GM12878 (cell line): ENCODE results near the gene CCR5AS.

ENCODE experiments used
- ATAC-seq: fragments of 200-7000 bp; cut with Tn5 transposase; 3 replicates; pipeline ENCODE4 v1.9.1; 2020; ENCODE audit warnings: mild to moderate bottlenecking, moderate library complexity
- BruUV-seq: library from RNA; stranded (reverse); fragments of 400-500 nt; replicated peaks from 2 replicates; lab custom pipeline; 2021; lab: Mats Ljungman, UMichigan
- CTCF ChIA-PET: fragments of 300-600 bp; sonication (Branson Sonifier 250); formaldehyde crosslinking; extraction: SDS; loops from one replicate; lab custom pipeline; 2021; ENCODE audit warnings: inconsistent platforms; lab: Yijun Ruan, JAX
- POLR2A ChIA-PET: fragments of 350-600 bp; formaldehyde crosslinking; extraction: SDS; loops from one replicate; lab custom pipeline; 2021; ENCODE audit warnings: inconsistent platforms; lab: Charles Lee
- RAD21 ChIA-PET: fragments of 300-600 bp; sonication (Branson Sonifier 250); formaldehyde crosslinking; loops from one replicate; lab custom pipeline; 2023; ENCODE audit warnings: antibody characterized with exemption; ENCODE audit not compliant: unreplicated experiment; lab: Charles Lee
- SMC1A ChIA-PET: fragments of 300-600 bp; sonication (Branson Sonifier 250); formaldehyde crosslinking; loops from one replicate; lab custom pipeline; 2023; ENCODE audit not compliant: unreplicated experiment, uncharacterized antibody; lab: Charles Lee
- DNase-seq: peaks from one replicate; pipeline ENCODE4 v3.0.0-alpha.2; 2011; ENCODE audit warnings: low read depth, low spot score
- FAIRE-seq: peaks from 3 replicates; lab custom pipeline; 2011; peaks lifted over from hg19 to GRCh38; lab: Jason Lieb, UNC
- H2AFZ ChIP-seq: 2 replicates; pipeline ENCODE4 v1.6.0; 2011; ENCODE audit warnings: low read depth, low read length, control low read depth; ENCODE audit not compliant: control insufficient read depth
- H3K27ac ChIP-seq: 2 replicates; pipeline ENCODE4 v1.5.1; 2011; ENCODE audit warnings: control low read depth; ENCODE audit not compliant: control insufficient read depth, insufficient read depth
- H3K27me3 ChIP-seq, 2 experiments: replicated peaks in 1 of 2; 2 replicates each; pipeline versions ENCODE4 v1.6.0 to v1.6.1; 2011; ENCODE audit warnings: low read length in 1 of 2; ENCODE audit not compliant: control insufficient read depth in 2 of 2, insufficient read depth in 2 of 2
- H3K36me3 ChIP-seq, 2 experiments: 2 replicates each; pipeline ENCODE4 v1.5.1; 2011; ENCODE audit warnings: low read length in 1 of 2; ENCODE audit not compliant: control insufficient read depth in 2 of 2, insufficient read depth in 2 of 2
- H3K4me1 ChIP-seq: 2 replicates; pipeline ENCODE4 v1.6.1; 2011; ENCODE audit warnings: mild to moderate bottlenecking, low read length, moderate library complexity, mixed read lengths; ENCODE audit not compliant: control insufficient read depth, insufficient read depth
- H3K4me2 ChIP-seq: 2 replicates; pipeline ENCODE4 v1.6.0; 2011; ENCODE audit warnings: control low read depth; ENCODE audit not compliant: control insufficient read depth, insufficient read depth
- H3K4me3 ChIP-seq: fragments of 200-600 bp; sonication (generic); 2 replicates; pipeline ENCODE4 v1.5.1; 2016
- H3K79me2 ChIP-seq: 2 replicates; pipeline ENCODE4 v1.6.0; 2011; ENCODE audit warnings: low read length; ENCODE audit not compliant: control insufficient read depth, insufficient read depth
- H3K9ac ChIP-seq: 2 replicates; pipeline ENCODE4 v1.8.0; 2011; ENCODE audit warnings: low read length, control low read depth, mixed read lengths; ENCODE audit not compliant: control insufficient read depth, insufficient read depth
- H3K9me3 ChIP-seq: replicated peaks from 3 replicates; pipeline ENCODE4 v1.5.1; 2011; ENCODE audit warnings: mild to moderate bottlenecking, low read length; ENCODE audit not compliant: control insufficient read depth, insufficient read depth
- H4K20me1 ChIP-seq: 2 replicates; pipeline ENCODE4 v1.6.0; 2011; ENCODE audit not compliant: control insufficient read depth, insufficient read depth
- BACH1 ChIP-seq: fragments of 450-650 bp; IDR thresholded peaks from 2 replicates; pipeline ENCODE4 v1.6.1; 2017; ENCODE audit warnings: mild to moderate bottlenecking, borderline replicate concordance
- CHD1 ChIP-seq: IDR thresholded peaks from 2 replicates; pipeline ENCODE4 v1.6.1; 2012; ENCODE audit warnings: low read depth, low read length, improper control_type of control experiment
- CREM ChIP-seq: IDR thresholded peaks from 2 replicates; pipeline ENCODE4 v1.6.1; 2014; ENCODE audit warnings: antibody characterized with exemption, low read depth
- ELK1 ChIP-seq: IDR thresholded peaks from 2 replicates; pipeline ENCODE4 v1.6.1; 2012; ENCODE audit warnings: low read depth, low read length, improper control_type of control experiment
- IKZF2 ChIP-seq, 2 experiments: fragments of 450-650 bp; IDR thresholded peaks; 2 replicates each; pipeline ENCODE4 v1.6.1; 2017; ENCODE audit warnings: mild to moderate bottlenecking in 2 of 2, moderate library complexity in 2 of 2
- KAT2A ChIP-seq: conservative IDR thresholded peaks from 2 replicates; pipeline ENCODE4 v1.6.1; 2011; ENCODE audit warnings: low read depth, low read length; ENCODE audit not compliant: control insufficient read depth
- MEF2A ChIP-seq: IDR thresholded peaks from 2 replicates; pipeline ENCODE4 v1.6.1; 2011; ENCODE audit warnings: low read depth, mild to moderate bottlenecking, low read length, moderate library complexity; ENCODE audit not compliant: insufficient read depth
- MXI1 ChIP-seq: fragments of 150-350 bp; IDR thresholded peaks from 2 replicates; pipeline ENCODE4 v1.6.1; 2011; ENCODE audit warnings: low read depth, mild to moderate bottlenecking, inconsistent platforms, low read length, improper control_type of control experiment
- MYC ChIP-seq: IDR thresholded peaks from 2 replicates; pipeline ENCODE4 v1.6.1; 2011; ENCODE audit warnings: mild to moderate bottlenecking, low read length, moderate library complexity, inconsistent platforms; ENCODE audit not compliant: insufficient read depth, insufficient replicate concordance, insufficient read length, severe bottlenecking
- NR2C2 ChIP-seq: IDR thresholded peaks from 2 replicates; pipeline ENCODE4 v1.6.1; 2011; ENCODE audit warnings: borderline replicate concordance, low read depth; ENCODE audit not compliant: control insufficient read depth, insufficient read length
- PAX5 ChIP-seq: IDR thresholded peaks from 2 replicates; pipeline ENCODE4 v1.6.1; 2011; ENCODE audit warnings: low read depth, low read length, borderline replicate concordance
- PAX8 ChIP-seq: fragments of 450-650 bp; IDR thresholded peaks from 2 replicates; pipeline ENCODE4 v1.6.1; 2017; ENCODE audit warnings: mild to moderate bottlenecking, moderate library complexity
- RELB ChIP-seq: fragments of 450-650 bp; IDR thresholded peaks from 2 replicates; pipeline ENCODE4 v1.6.1; 2017; ENCODE audit warnings: low read depth, mild to moderate bottlenecking, moderate library complexity
- SMAD5 ChIP-seq: IDR thresholded peaks from 2 replicates; pipeline ENCODE4 v1.6.1; 2016; ENCODE audit warnings: antibody characterized with exemption, low read depth
- TBL1XR1 ChIP-seq: IDR thresholded peaks from 2 replicates; pipeline ENCODE4 v1.6.1; 2012; ENCODE audit warnings: low read depth, low read length, improper control_type of control experiment
- TCF7 ChIP-seq: IDR thresholded peaks from 2 replicates; pipeline ENCODE4 v1.6.1; 2014; ENCODE audit warnings: antibody characterized with exemption, borderline replicate concordance
- ZZZ3 ChIP-seq: IDR thresholded peaks from 2 replicates; pipeline ENCODE4 v1.6.1; 2011; ENCODE audit warnings: low read depth; ENCODE audit not compliant: control insufficient read depth, insufficient read length
- WGBS: methylation state at CpG from one replicate; pipeline ENCODE4 v1.1.6; 2016; ENCODE audit warnings: low lambda C conversion rate; ENCODE audit not compliant: insufficient replicate concordance, insufficient coverage; ENCODE audit errors: missing lambda C conversion rate; 5-methylcytosine and 5-hydroxymethylcytosine counted together
- in situ Hi-C: fragments of 300-500 bp; cut with MboI; formaldehyde crosslinking; loops from 9 replicates; pipeline ENCODE4 v1.14.3; 2018; ENCODE audit warnings: mixed read lengths
- intact Hi-C: fragments of 100-400 bp; cut with micrococcal nuclease; formaldehyde crosslinking; loops from one replicate; pipeline ENCODE4 v1.14.2; 2022; ENCODE audit not compliant: unreplicated experiment

Gene CCR5AS

GRCh38 chr3:46383211-46383950 lies 23.5 kb downstream of the CCR5AS start (continued):
- TF ChIP-seq RELB (no peak), TCF7 (no peak), IKZF2 (IDR thresholded peaks at IDR 0.05) (no peak)

- Histone ChIP-seq H2AFZ (no peak overlapping the region), H3K27me3 (no peaks in the 10 kb centered on the region), H3K4me2 (no peak overlapping the region), H3K9ac (no peak overlapping the region), H3K4me3 (no peak overlapping the region), H3K9me3 (no peaks in the 10 kb centered on the region), H3K27ac (no peak overlapping the region), H3K79me2 (no peaks in the 10 kb centered on the region), H4K20me1 (no peaks in the 10 kb centered on the region), H3K4me1 (peaks cover 20% of the 10 kb centered on the region), H3K36me3 (no peaks in the 10 kb centered on the region)
- FAIRE-seq (no peak), ATAC-seq (no peak), DNase-seq (no peak)
- ChIA-PET CTCF (interaction anchor here (1.1 to 21.1 kb wide), 6 partner anchors 10 to 312 kb away, joined by 3 to 714 read pairs (median 4); partner anchors contain the start of gene CCR5), POLR2A (no interaction called here), SMC1A (interaction anchor here (0.8 to 15.8 kb wide), 3 partner anchors 12 to 296 kb away, joined by 3 to 581 read pairs (median 62); partner anchors contain the start of gene CCR5), RAD21 (interaction anchor here (0.8 to 1.9 kb wide), 5 partner anchors 13 to 293 kb away, joined by 3 to 5 read pairs (median 4); no protein-coding TSS in a partner anchor)
- 89% methylated on average over 3 of the region's 3 CpGs for WGBS
- BruUV-seq: no TSS peak
- in situ Hi-C loops: no loop called here
- intact Hi-C loops: no loop called here
- no peak for TF ChIP-seq KAT2A
- no peak for TF ChIP-seq SMAD5
- TF ChIP-seq CREM: no peak
- TF ChIP-seq MYC: no peak
- TF ChIP-seq BACH1: no peak
- no peak for TF ChIP-seq NR2C2
- TF ChIP-seq CHD1: no peak
- TF ChIP-seq PAX8: no peak
- TF ChIP-seq ZZZ3: no peak
- TF ChIP-seq ELK1: no peak
- no peak for TF ChIP-seq MXI1
- no peak for TF ChIP-seq MEF2A
- no peak for TF ChIP-seq TBL1XR1
- TF ChIP-seq PAX5: no peak
Observed at GRCh38 chr3:46381625-46382024, 25.2 kb downstream of the CCR5AS start.
